CD8-positive, alpha-beta memory T cell (primary cell): ENCODE results near the gene ARHGDIB. TPM values are rescaled to one million over a fixed set of nuclear protein-coding genes. Genes with fewer than 3 reads are reported as not detected.
A peak's percentile ranks its signal among the peaks of the same experiment; 100 is the strongest.

Source experiments
- CTCF ChIA-PET: fragments of 350-600 bp; sonication (Branson Sonifier 250); formaldehyde crosslinking; loops from one replicate; lab custom pipeline; 2021; ENCODE audit warnings: antibody characterized with exemption; lab: Charles Lee
- POLR2A ChIA-PET: fragments of 350-600 bp; sonication (Branson Sonifier 250); formaldehyde crosslinking; loops from one replicate; lab custom pipeline; 2021; ENCODE audit warnings: antibody characterized with exemption; lab: Charles Lee
- DNase-seq, 5 donors: peaks; one replicate each; pipeline versions ENCODE4 v3.0.0 to v3.0.0-alpha.2; 2020 to 2022; ENCODE audit warnings: mixed read lengths in 1 of 5
- H3K27ac ChIP-seq: one replicate; pipeline ENCODE4 v1.7.0; 2013; ENCODE audit warnings: low read depth, mild to moderate bottlenecking, low read length, moderate library complexity
- H3K27me3 ChIP-seq: 2 replicates; pipeline ENCODE4 v1.7.0; 2013; ENCODE audit warnings: low read length, mild to moderate bottlenecking; ENCODE audit not compliant: insufficient read depth, poor library complexity, severe bottlenecking
- H3K36me3 ChIP-seq: 2 replicates; pipeline ENCODE4 v1.7.0; 2013; ENCODE audit warnings: mild to moderate bottlenecking, low read length, moderate library complexity; ENCODE audit not compliant: insufficient read depth
- H3K4me1 ChIP-seq: 2 replicates; pipeline ENCODE4 v1.7.0; 2013; ENCODE audit warnings: mild to moderate bottlenecking, low read length, moderate library complexity; ENCODE audit not compliant: insufficient read depth
- H3K4me3 ChIP-seq: 2 replicates; pipeline ENCODE4 v1.7.0; 2013; ENCODE audit warnings: mild to moderate bottlenecking, low read length
- H3K9me3 ChIP-seq: 2 replicates; pipeline ENCODE4 v1.7.0; 2013; ENCODE audit warnings: mild to moderate bottlenecking, low read length
- H3K27ac Mint-ChIP-seq, 8 donors: one replicate each; pipeline ENCODE4 v1.8.0; 2020 to 2021; ENCODE audit warnings: mixed read lengths in 8 of 8, mild to moderate bottlenecking in 6 of 8, inconsistent platforms in 3 of 8, moderate library complexity in 3 of 8
- H3K27me3 Mint-ChIP-seq, 2 donors: one replicate each; pipeline ENCODE4 v1.8.0; 2020 to 2021; ENCODE audit warnings: mixed read lengths in 2 of 2, mild to moderate bottlenecking in 1 of 2, moderate library complexity in 1 of 2
- H3K36me3 Mint-ChIP-seq, 3 donors: one replicate each; pipeline ENCODE4 v1.8.0; 2020 to 2021; ENCODE audit warnings: mixed read lengths in 3 of 3, inconsistent platforms in 1 of 3, mild to moderate bottlenecking in 1 of 3
- H3K4me1 Mint-ChIP-seq, 3 donors: one replicate each; pipeline ENCODE4 v1.8.0; 2020 to 2021; ENCODE audit warnings: mixed read lengths in 3 of 3, inconsistent platforms in 1 of 3, mild to moderate bottlenecking in 1 of 3
- H3K4me3 Mint-ChIP-seq, 7 donors: one replicate each; pipeline ENCODE4 v1.8.0; 2020 to 2021; ENCODE audit warnings: mixed read lengths in 7 of 7, mild to moderate bottlenecking in 6 of 7, moderate library complexity in 4 of 7, inconsistent platforms in 2 of 7
- H3K9me3 Mint-ChIP-seq, 5 donors: one replicate each; pipeline ENCODE4 v1.8.0; 2020 to 2022; ENCODE audit warnings: mixed read lengths in 5 of 5, mild to moderate bottlenecking in 3 of 5, moderate library complexity in 2 of 5, inconsistent platforms in 1 of 5
- polyA plus RNA-seq: library from polyadenylated mRNA; unstranded; fragments of 300-500 nt; fragmentation: Illumina TruSeq; gene quantifications from one replicate; pipeline ENCODE4 v1.2.3, GENCODE V29; 2021
- total RNA-seq, 2 experiments: library from RNA; stranded (reverse); gene quantifications; one replicate each; pipeline ENCODE4 v1.2.3, GENCODE V29; 2021

The ARHGDIB gene
- total and polyA plus RNA-seq, 3 experiments from 2014 or later = 495 to 2,936 (median 511) TPM

DNA sequence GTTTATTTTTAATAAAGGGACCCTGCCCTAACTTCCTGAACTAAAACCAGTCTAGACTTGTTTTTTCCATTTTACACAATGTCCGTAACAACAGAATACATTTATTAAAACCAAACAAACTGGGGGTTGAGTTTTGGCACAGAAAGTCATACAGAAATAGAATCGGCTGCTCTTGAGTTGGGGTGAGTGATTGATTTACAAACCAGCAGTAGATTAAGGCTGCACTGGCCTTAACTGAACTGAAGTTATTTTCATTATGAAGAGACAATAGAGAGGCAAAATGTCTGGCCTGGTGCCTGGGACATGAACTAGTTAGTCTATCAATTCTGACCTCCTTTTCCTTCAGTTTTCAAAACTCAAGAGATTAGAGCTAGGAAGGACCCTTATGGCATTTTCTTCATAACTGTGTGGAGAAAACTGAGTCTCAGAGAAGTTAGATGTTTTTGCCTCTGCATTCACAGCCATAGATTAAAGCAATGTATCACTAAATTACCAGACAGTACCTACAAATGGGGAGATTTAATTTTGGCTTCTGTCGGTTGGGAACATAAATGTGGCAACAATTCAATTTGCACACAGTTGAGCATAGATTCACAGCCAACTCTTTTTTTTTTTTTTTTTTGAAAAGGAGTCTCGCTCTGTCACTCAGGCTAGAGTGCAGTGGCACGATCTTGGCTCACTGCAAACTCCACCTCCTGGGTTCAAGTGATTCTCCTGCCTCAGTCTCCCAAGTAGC lies 56.0 kb downstream of the ARHGDIB start:
- Mint-ChIP-seq H3K4me3 (no peak overlapping the region), H3K4me1 (peaks cover 3 to 13% (median 10%) of the 10 kb centered on the region in 3 donors), H3K27me3 (no peaks in the 10 kb centered on the region), H3K27ac (peak overlapping the region in 1 of 8 donors; percentile 12), H3K9me3 (no peaks in the 10 kb centered on the region), H3K36me3 (peaks cover 8 to 22% (median 8%) of the 10 kb centered on the region in 3 donors)
- no peak for DNase-seq
- CTCF ChIA-PET = no interaction called here
- Histone ChIP-seq H3K4me3 (no peak overlapping the region), H3K4me1 (no peaks in the 10 kb centered on the region), H3K9me3 (no peaks in the 10 kb centered on the region), H3K27me3 (no peaks in the 10 kb centered on the region), H3K36me3 (no peaks in the 10 kb centered on the region), H3K27ac (no peak overlapping the region)
- POLR2A ChIA-PET = no interaction called here

DNA sequence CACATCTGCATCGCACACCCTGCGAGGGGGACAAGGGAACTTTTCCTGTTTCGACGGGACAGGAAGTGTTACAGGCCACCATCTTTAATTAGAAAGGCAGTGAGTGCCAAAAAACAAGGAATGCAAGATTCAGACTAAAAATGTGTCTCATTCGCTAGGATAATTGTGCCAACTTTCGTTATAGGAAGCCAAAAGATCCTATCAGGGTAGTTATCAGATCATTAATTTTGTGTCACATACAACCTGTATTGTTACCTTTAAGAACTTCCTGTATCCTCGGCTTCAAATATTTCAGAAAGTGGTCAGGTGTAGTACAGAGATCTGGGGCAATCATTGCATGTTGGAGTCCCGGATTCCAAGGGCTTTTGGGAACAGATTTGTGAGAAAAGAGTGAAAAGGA lies 56.5 kb downstream of the ARHGDIB start:
- H3K4me1 ChIP-seq = no peaks in the 10 kb centered on the region
- ChIA-PET POLR2A (no interaction called here), CTCF (no interaction called here)
- no peaks in the 10 kb centered on the region for H3K36me3 ChIP-seq
- peaks cover 3 to 13% (median 10%) of the 10 kb centered on the region in 3 donors for H3K4me1 Mint-ChIP-seq
- no peaks in the 10 kb centered on the region for H3K27me3 ChIP-seq
- H3K36me3 Mint-ChIP-seq = peaks cover 8 to 18% (median 8%) of the 10 kb centered on the region in 3 donors
- no peaks in the 10 kb centered on the region for H3K9me3 Mint-ChIP-seq
- H3K27me3 Mint-ChIP-seq = no peaks in the 10 kb centered on the region
- no peak overlapping the region for H3K27ac Mint-ChIP-seq
- H3K27ac ChIP-seq = no peak overlapping the region
- no peak for DNase-seq
- H3K4me3 ChIP-seq = no peak overlapping the region
- no peaks in the 10 kb centered on the region for H3K9me3 ChIP-seq
- H3K4me3 Mint-ChIP-seq = no peak overlapping the region

DNA sequence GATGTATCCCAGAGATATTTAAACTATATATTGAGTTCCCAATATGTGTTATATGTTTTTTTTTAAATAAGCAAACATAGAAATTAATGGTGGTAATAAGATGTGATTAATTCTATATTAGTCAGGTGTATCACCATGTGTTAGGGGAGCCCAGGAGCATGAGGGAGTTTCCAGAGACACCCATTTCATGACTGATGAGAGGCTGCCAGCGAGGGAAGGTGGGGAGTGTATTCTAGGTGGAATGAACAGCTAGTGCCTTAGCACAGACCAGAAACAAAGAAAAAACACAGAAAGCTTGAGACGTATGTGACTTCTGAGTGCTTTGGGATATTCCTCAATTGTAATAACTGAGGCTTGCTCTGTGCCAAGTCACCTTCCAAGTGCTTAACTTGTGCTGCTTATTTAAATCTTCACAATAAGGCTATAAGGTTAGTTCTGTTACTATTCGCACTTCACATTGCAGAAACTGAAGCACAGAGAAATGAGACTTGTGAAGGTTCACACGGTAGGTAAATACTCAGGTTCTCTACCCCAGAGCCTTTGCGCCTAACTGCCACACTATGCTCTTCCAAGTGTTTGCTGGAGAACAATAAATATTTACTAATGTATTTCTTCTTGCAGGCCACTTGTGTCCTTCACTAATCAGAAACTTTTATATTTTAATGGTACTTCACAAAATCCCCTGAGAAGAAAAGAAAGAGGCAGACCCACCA lies 57.9 kb downstream of the ARHGDIB start:
- Histone ChIP-seq H3K4me1 (no peaks in the 10 kb centered on the region), H3K9me3 (no peaks in the 10 kb centered on the region), H3K27ac (no peak overlapping the region), H3K27me3 (no peaks in the 10 kb centered on the region), H3K4me3 (no peak overlapping the region), H3K36me3 (no peaks in the 10 kb centered on the region)
- Mint-ChIP-seq H3K9me3 (no peaks in the 10 kb centered on the region), H3K36me3 (peaks cover 7 to 12% (median 8%) of the 10 kb centered on the region in 3 donors), H3K27me3 (no peaks in the 10 kb centered on the region), H3K4me3 (no peak overlapping the region), H3K27ac (peak overlapping the region in 2 of 8 donors; percentile 19 to 81), H3K4me1 (peaks cover 3 to 13% (median 10%) of the 10 kb centered on the region in 3 donors)
- CTCF ChIA-PET = no interaction called here
- DNase-seq = no peak
- POLR2A ChIA-PET = no interaction called here

DNA sequence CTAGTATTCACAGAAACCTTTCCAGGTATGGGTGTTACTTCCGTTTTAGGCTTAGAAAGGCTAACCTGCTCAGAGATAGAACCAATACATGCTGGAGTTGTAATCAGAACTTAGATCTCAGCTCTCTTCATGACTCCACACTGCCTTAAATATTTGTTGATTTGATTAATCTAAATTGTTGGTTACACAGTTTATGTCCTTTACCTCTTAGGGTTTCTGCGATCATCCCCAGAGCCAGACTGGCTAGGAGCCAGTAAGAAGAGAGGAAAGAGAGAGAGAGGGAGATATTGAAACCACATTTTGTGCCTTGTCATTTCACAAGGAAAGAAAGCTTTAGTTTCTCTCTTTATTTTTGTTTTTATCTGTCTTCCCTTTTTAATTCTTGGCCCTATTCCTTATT lies 58.9 kb downstream of the ARHGDIB start:
- H3K9me3 ChIP-seq = no peaks in the 10 kb centered on the region
- H3K27me3 Mint-ChIP-seq = no peaks in the 10 kb centered on the region
- no peaks in the 10 kb centered on the region for H3K36me3 ChIP-seq
- H3K9me3 Mint-ChIP-seq = no peaks in the 10 kb centered on the region
- DNase-seq = no peak
- H3K27me3 ChIP-seq = no peaks in the 10 kb centered on the region
- CTCF ChIA-PET = no interaction called here
- no peak overlapping the region for H3K27ac Mint-ChIP-seq
- no peak overlapping the region for H3K4me3 ChIP-seq
- POLR2A ChIA-PET = no interaction called here
- peaks cover 3 to 13% (median 10%) of the 10 kb centered on the region in 3 donors for H3K4me1 Mint-ChIP-seq
- H3K4me1 ChIP-seq = no peaks in the 10 kb centered on the region
- H3K4me3 Mint-ChIP-seq = no peak overlapping the region
- peaks cover 0 to 3% (median 0%) of the 10 kb centered on the region in 3 donors for H3K36me3 Mint-ChIP-seq
- H3K27ac ChIP-seq = no peak overlapping the region

DNA sequence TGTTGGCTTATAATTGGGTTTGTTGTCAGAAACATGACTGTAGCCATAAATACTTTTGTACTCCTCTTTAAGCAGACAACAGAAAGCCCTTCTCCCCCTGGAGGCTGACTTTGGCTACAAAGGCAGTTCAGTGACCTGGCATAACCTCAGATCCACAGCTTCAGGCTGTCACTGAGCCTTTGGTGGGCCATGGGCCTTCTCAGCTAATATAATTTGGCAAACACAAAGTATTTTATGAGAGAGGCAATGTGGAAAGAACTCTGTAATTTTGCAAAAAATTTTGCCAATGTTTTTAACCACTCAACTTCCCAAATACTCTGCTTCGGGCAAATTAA lies 60.2 kb downstream of the ARHGDIB start:
- Histone ChIP-seq H3K4me3 (no peak overlapping the region), H3K9me3 (no peaks in the 10 kb centered on the region), H3K36me3 (no peaks in the 10 kb centered on the region), H3K27me3 (no peaks in the 10 kb centered on the region), H3K4me1 (no peaks in the 10 kb centered on the region), H3K27ac (no peak overlapping the region)
- Mint-ChIP-seq H3K36me3 (no peaks in the 10 kb centered on the region), H3K4me3 (no peak overlapping the region), H3K27ac (no peak overlapping the region), H3K4me1 (peaks cover 3 to 13% (median 10%) of the 10 kb centered on the region in 3 donors), H3K9me3 (no peaks in the 10 kb centered on the region), H3K27me3 (no peaks in the 10 kb centered on the region)
- POLR2A ChIA-PET = no interaction called here
- CTCF ChIA-PET = no interaction called here
- DNase-seq = no peak

DNA sequence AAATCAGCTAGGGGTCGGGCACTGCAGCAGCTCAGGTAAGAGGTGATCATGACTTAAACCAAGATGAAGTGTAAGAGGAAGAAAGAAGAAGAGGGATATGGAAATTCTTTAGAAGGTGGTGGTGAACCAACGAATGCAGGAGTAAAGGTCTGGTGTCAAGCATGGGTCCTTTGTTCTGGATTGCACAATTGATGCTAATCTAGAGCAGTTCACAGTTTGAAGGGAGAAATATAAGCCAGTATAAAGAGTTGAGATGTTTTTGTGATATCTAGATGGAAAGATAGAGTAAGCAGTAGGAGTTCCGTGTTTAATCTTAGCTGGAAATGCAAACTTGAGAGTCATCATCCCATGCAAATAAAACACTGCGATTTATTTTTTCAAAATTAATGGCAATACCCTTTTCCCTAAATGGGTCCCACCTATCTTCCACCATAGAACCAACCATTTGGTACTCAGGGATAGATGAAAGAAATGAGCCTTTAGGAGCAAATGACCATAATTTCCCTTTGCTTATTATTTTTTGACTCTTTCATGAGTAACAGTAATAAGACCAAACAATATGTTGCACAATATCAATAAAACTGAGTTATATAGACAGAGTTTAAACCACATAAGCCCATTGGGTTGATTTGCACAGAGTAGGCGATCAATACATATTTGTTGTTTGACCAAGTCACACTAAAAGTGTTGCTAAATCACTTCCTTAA lies 60.7 kb downstream of the ARHGDIB start:
- no peaks in the 10 kb centered on the region for H3K36me3 ChIP-seq
- no peak for DNase-seq
- no peaks in the 10 kb centered on the region for H3K9me3 ChIP-seq
- CTCF ChIA-PET = no interaction called here
- no peak overlapping the region for H3K27ac Mint-ChIP-seq
- no peaks in the 10 kb centered on the region for H3K4me1 ChIP-seq
- POLR2A ChIA-PET = no interaction called here
- peaks cover 3 to 13% (median 10%) of the 10 kb centered on the region in 3 donors for H3K4me1 Mint-ChIP-seq
- H3K36me3 Mint-ChIP-seq = no peaks in the 10 kb centered on the region
- no peak overlapping the region for H3K4me3 Mint-ChIP-seq
- H3K9me3 Mint-ChIP-seq = no peaks in the 10 kb centered on the region
- H3K4me3 ChIP-seq = no peak overlapping the region
- no peaks in the 10 kb centered on the region for H3K27me3 ChIP-seq
- H3K27ac ChIP-seq = no peak overlapping the region
- no peaks in the 10 kb centered on the region for H3K27me3 Mint-ChIP-seq

DNA sequence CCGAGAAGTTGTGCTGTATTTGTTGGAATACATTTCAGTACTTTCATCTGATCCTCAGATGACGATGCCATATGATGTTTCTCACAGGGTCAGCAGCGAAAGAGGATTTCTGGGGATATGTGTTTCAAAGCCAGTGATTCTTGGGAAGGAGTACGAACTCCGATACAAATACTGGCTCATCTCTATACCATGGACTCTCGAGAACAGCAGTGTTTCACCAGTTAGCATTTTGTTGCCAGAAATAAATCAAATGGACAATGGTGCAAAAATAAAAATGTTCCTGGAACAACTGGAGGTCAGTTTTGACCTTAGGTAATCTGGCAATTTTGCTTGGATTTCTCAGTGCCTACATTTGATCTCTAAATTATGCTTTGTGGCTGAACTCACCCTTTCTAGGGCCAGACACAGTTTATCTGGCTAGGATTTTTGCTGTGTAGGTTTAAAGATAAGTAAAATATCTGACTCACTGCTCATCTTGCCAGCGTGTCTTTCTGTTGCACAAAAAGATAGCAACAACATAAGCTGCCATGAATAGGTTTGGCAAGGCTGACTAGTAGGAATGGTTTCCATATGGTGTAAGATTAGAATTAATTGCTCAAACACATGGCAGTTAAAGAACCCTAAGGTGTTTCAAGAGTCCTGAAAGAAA lies 64.8 kb downstream of the ARHGDIB start:
- ChIA-PET POLR2A (no interaction called here), CTCF (no interaction called here)
- H3K27ac Mint-ChIP-seq = no peak overlapping the region
- no peaks in the 10 kb centered on the region for H3K36me3 Mint-ChIP-seq
- H3K4me3 ChIP-seq = no peak overlapping the region
- no peaks in the 10 kb centered on the region for H3K9me3 Mint-ChIP-seq
- H3K4me3 Mint-ChIP-seq = no peak overlapping the region
- H3K27me3 Mint-ChIP-seq = no peaks in the 10 kb centered on the region
- no peaks in the 10 kb centered on the region for H3K9me3 ChIP-seq
- no peak for DNase-seq
- H3K36me3 ChIP-seq = no peaks in the 10 kb centered on the region
- H3K27ac ChIP-seq = no peak overlapping the region
- H3K4me1 ChIP-seq = no peaks in the 10 kb centered on the region
- no peaks in the 10 kb centered on the region for H3K27me3 ChIP-seq
- peaks cover 0 to 2% (median 0%) of the 10 kb centered on the region in 3 donors for H3K4me1 Mint-ChIP-seq
